Measurements from ENCODE around the gene TMEM125.

- no peak for TF ChIP-seq CTCF (IDR thresholded peaks at IDR 0.05)
- no peak for TF ChIP-seq ZFX (IDR thresholded peaks at IDR 0.05; ENCODE audit: borderline replicate concordance)
These were observed 37.8 kb downstream of the TMEM125 start for GRCh38 chr1:43307458-43308158.
